Measurements from ENCODE around the gene PIAS4. TPM values are rescaled to one million over a fixed set of nuclear protein-coding genes. Genes with fewer than 3 reads are reported as not detected.
A peak's percentile ranks its signal among the peaks of the same experiment; 100 is the strongest.

Gene PIAS4
- total and polyA plus RNA-seq, 10 of the 15 experiments (the other 5 are each of a cell fraction or from before 2014, with no cell fraction given): 0.13 to 25.1 (median 11.3) TPM

DNA sequence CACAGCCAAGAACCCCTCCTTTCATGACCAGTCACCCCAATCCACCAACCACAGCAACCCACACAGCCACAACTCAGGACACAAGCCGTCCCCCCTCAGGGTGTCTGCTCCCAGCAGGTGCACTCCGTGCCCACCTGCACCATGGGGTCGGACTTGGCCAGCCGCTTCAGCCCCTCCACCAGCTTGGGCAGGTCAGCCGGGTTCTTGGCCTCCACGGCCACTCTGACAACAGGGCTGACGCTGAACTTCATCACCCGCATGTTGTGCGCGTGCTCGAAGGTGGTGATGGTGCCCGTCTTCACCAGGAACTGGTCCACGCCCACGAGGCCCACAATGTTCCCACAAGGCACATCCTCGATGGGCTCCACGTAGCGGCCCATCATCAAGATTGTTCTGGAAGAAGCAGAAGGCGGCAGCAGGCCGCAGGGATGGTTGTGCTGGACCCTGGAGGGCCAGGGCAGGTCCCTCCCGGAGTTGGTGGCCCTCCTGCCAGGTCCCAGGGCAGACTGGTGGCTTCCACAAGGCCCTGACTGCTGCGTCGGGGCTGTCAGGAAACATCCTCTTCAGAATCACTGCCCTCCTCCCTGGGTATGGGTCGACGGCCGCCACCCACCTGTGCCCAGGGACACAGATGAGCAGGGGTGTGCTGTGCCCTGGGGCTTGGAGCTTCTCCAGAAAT, 27.7 kb upstream of the PIAS4 start (continued):
- TF ChIP-seq CREM (IDR thresholded peaks at IDR 0.05; ENCODE audit: low read depth): no peak
- TF ChIP-seq POLR2A (IDR thresholded peaks at IDR 0.05; ENCODE audit: low read depth, low read length): peak; percentile 84
- no peak for TF ChIP-seq TCF7 (IDR thresholded peaks at IDR 0.05; ENCODE audit: borderline replicate concordance)
- no peak for TF ChIP-seq FOXK2 (IDR thresholded peaks at IDR 0.05)
- TF ChIP-seq, protein P1, sequence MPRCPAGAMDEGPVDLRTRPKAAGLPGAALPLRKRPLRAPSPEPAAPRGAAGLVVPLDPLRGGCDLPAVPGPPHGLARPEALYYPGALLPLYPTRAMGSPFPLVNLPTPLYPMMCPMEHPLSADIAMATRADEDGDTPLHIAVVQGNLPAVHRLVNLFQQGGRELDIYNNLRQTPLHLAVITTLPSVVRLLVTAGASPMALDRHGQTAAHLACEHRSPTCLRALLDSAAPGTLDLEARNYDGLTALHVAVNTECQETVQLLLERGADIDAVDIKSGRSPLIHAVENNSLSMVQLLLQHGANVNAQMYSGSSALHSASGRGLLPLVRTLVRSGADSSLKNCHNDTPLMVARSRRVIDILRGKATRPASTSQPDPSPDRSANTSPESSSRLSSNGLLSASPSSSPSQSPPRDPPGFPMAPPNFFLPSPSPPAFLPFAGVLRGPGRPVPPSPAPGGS (IDR thresholded peaks at IDR 0.05; ENCODE audit: borderline replicate concordance, insufficient read depth, low read depth, low read length, poor library complexity, severe bottlenecking): no peak
- no peak for TF ChIP-seq KDM1A (IDR thresholded peaks at IDR 0.05; ENCODE audit: borderline replicate concordance)
- 0 out of 2 replicates have a peak, but pooled peaks have one; percentile 71 for TF ChIP-seq POLR2AphosphoS2 (IDR thresholded peaks at IDR 0.05; ENCODE audit: low read depth, low read length)
- TF ChIP-seq CHD2 (IDR thresholded peaks at IDR 0.05; ENCODE audit: borderline replicate concordance, low read depth, low read length): no peak
- TF ChIP-seq, protein P2, sequence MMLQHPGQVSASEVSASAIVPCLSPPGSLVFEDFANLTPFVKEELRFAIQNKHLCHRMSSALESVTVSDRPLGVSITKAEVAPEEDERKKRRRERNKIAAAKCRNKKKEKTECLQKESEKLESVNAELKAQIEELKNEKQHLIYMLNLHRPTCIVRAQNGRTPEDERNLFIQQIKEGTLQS (IDR thresholded peaks at IDR 0.05; ENCODE audit: borderline replicate concordance, extremely low read depth, low read depth, low read length): no peak
- no peak for TF ChIP-seq SUPT20H (IDR thresholded peaks at IDR 0.05; ENCODE audit: borderline replicate concordance, control insufficient read depth, low read depth, low read length)
- TF ChIP-seq CREB1 (IDR thresholded peaks at IDR 0.05; ENCODE audit: low read depth): no peak
- TF ChIP-seq ZSCAN29 (IDR thresholded peaks at IDR 0.05): no peak
- 0 out of 2 replicates have a peak, but pooled peaks have one; percentile 51 for TF ChIP-seq PML (IDR thresholded peaks at IDR 0.05; ENCODE audit: low read length)
- no peak for TF ChIP-seq BHLHE40 (IDR thresholded peaks at IDR 0.05; ENCODE audit: borderline replicate concordance in 1 of 2, low read depth in 2 of 2, low read length in 1 of 2)
- no peak for TF ChIP-seq PAX8 (IDR thresholded peaks at IDR 0.05)
